Keratinocyte (primary cell): Measurements from ENCODE around the gene POMT2. TPM values are rescaled to one million over a fixed set of nuclear protein-coding genes. Genes with fewer than 3 reads are reported as not detected.

Experiments
- DNase-seq: peaks from one replicate; pipeline ENCODE4 v3.0.0-alpha.2; 2011; ENCODE audit warnings: low read depth, missing footprints, low spot score
- FAIRE-seq: peaks from 2 replicates; lab custom pipeline; 2011; peaks lifted over from hg19 to GRCh38; lab: Jason Lieb, UNC
- H2AFZ ChIP-seq: 2 replicates; pipeline ENCODE4 v1.6.0; 2012; ENCODE audit warnings: low read length, control low read depth, inconsistent platforms; ENCODE audit not compliant: control insufficient read depth
- H3K27ac ChIP-seq: 2 replicates; pipeline ENCODE4 v1.5.1; 2011; ENCODE audit warnings: low read length; ENCODE audit not compliant: control insufficient read depth, insufficient read depth
- H3K27me3 ChIP-seq: 3 replicates; pipeline ENCODE4 v1.6.0; 2011; ENCODE audit warnings: low read length; ENCODE audit not compliant: control insufficient read depth, insufficient read depth; ENCODE audit errors: extremely low read depth
- H3K36me3 ChIP-seq, 2 experiments: 2 replicates in 1 of 2; 3 replicates in 1 of 2; pipeline ENCODE4 v1.5.1; 2011; ENCODE audit warnings: low read length in 2 of 2, mild to moderate bottlenecking in 1 of 2; ENCODE audit not compliant: control insufficient read depth in 2 of 2, insufficient read depth in 2 of 2; ENCODE audit errors: extremely low read depth in 1 of 2
- H3K4me1 ChIP-seq: 3 replicates; pipeline ENCODE4 v1.5.1; 2011; ENCODE audit warnings: low read length; ENCODE audit not compliant: control insufficient read depth, insufficient read depth; ENCODE audit errors: extremely low read depth
- H3K4me2 ChIP-seq: 3 replicates; pipeline ENCODE4 v1.6.0; 2011; ENCODE audit warnings: low read depth, low read length; ENCODE audit not compliant: control insufficient read depth, insufficient read depth; ENCODE audit errors: extremely low read depth
- H3K4me3 ChIP-seq, 3 experiments: fragments of 200-600 bp in 1 of 3; sonication (generic) in 1 of 3; 2 replicates in 2 of 3; 3 replicates in 1 of 3; pipeline ENCODE4 v1.5.1; 2011 to 2016; ENCODE audit warnings: low read length in 3 of 3, mild to moderate bottlenecking in 3 of 3, control low read depth in 2 of 3, inconsistent platforms in 1 of 3, low read depth in 1 of 3, mixed read lengths in 1 of 3, mixed run types in 1 of 3, moderate library complexity in 1 of 3; ENCODE audit not compliant: control insufficient read depth in 2 of 3, insufficient read depth in 2 of 3; ENCODE audit errors: extremely low read depth in 1 of 3
- H3K79me2 ChIP-seq: 2 replicates; pipeline ENCODE4 v1.6.0; 2012; ENCODE audit warnings: low read length; ENCODE audit not compliant: control insufficient read depth, insufficient read depth
- H3K9ac ChIP-seq: 3 replicates; pipeline ENCODE4 v1.6.0; 2011; ENCODE audit warnings: low read length; ENCODE audit not compliant: control insufficient read depth, insufficient read depth; ENCODE audit errors: extremely low read depth
- H3K9me1 ChIP-seq: 3 replicates; pipeline ENCODE4 v1.6.0; 2011; ENCODE audit warnings: low read length; ENCODE audit not compliant: control insufficient read depth, insufficient read depth; ENCODE audit errors: extremely low read depth
- H3K9me3 ChIP-seq: 2 replicates; pipeline ENCODE4 v1.5.1; 2012; ENCODE audit warnings: low read depth, low read length; ENCODE audit not compliant: control insufficient read depth
- H4K20me1 ChIP-seq: 3 replicates; pipeline ENCODE4 v1.6.0; 2011; ENCODE audit warnings: low read length; ENCODE audit not compliant: control insufficient read depth, insufficient read depth; ENCODE audit errors: extremely low read depth
- EZH2 ChIP-seq: IDR thresholded peaks from one replicate; pipeline ENCODE4 v1.6.1; 2012; ENCODE audit warnings: inconsistent platforms, mild to moderate bottlenecking, low read length, moderate library complexity
- dilution Hi-C: fragments of 300-500 bp; cut with MboI; formaldehyde crosslinking; loops from one replicate; pipeline ENCODE4 v1.7.0; 2020; ENCODE audit warnings: low sequenced_read_pairs; ENCODE audit not compliant: extremely low pct_ligation_motif_present
- polyA plus RNA-seq, 5 experiments: library from polyadenylated mRNA; depleted of rRNA in 3 of 5; stranded (reverse) in 3 of 5; stranded (forward) in 1 of 5; unstranded in 1 of 5; fragments of >200 nt; gene quantifications; 1 replicate in 1 of 5; 2 replicates in 3 of 5; 3 replicates in 1 of 5; pipeline versions ENCODE4 v1.2.1 to v1.2.3, GENCODE V29; 2011 to 2012; ENCODE audit warnings: missing spikeins in 2 of 5, low read depth in 1 of 5, low replicate concordance in 1 of 5
- TF ChIP-seq, protein P1 (sequence below), 3 experiments: IDR thresholded peaks in 1 of 3; conservative IDR thresholded peaks in 1 of 3; optimal IDR thresholded peaks in 1 of 3; 2 replicates in 2 of 3; 3 replicates in 1 of 3; pipeline versions ENCODE3 to v1.5.1; 2011; ENCODE audit warnings: low read length in 3 of 3, mild to moderate bottlenecking in 3 of 3, moderate library complexity in 2 of 3, control low read depth in 1 of 3, inconsistent platforms in 1 of 3; ENCODE audit not compliant: insufficient read depth in 2 of 3; ENCODE audit errors: extremely low read depth in 1 of 3

Gene POMT2
- polyA plus RNA-seq, 1 donor (not counting 4 experiments of a cell fraction or from before 2014, with no cell fraction given), result 21.1 TPM

GRCh38 chr14:77353469-77354141 lies 32.9 kb upstream of the POMT2 start:
- Histone ChIP-seq H3K27me3 (no peaks in the 10 kb centered on the region), H3K27ac (no peak overlapping the region), H3K9me3 (no peaks in the 10 kb centered on the region), H2AFZ (no peak overlapping the region), H3K4me3 (no peak overlapping the region), H3K9ac (no peak overlapping the region), H3K79me2 (no peaks in the 10 kb centered on the region), H4K20me1 (no peaks in the 10 kb centered on the region), H3K36me3 (peaks cover 0 to 2% of the 10 kb centered on the region in 2 experiments), H3K9me1 (no peaks in the 10 kb centered on the region), H3K4me1 (no peaks in the 10 kb centered on the region), H3K4me2 (no peak overlapping the region)
- FAIRE-seq, result no peak
- no peak for DNase-seq
- TF ChIP-seq, protein P1, sequence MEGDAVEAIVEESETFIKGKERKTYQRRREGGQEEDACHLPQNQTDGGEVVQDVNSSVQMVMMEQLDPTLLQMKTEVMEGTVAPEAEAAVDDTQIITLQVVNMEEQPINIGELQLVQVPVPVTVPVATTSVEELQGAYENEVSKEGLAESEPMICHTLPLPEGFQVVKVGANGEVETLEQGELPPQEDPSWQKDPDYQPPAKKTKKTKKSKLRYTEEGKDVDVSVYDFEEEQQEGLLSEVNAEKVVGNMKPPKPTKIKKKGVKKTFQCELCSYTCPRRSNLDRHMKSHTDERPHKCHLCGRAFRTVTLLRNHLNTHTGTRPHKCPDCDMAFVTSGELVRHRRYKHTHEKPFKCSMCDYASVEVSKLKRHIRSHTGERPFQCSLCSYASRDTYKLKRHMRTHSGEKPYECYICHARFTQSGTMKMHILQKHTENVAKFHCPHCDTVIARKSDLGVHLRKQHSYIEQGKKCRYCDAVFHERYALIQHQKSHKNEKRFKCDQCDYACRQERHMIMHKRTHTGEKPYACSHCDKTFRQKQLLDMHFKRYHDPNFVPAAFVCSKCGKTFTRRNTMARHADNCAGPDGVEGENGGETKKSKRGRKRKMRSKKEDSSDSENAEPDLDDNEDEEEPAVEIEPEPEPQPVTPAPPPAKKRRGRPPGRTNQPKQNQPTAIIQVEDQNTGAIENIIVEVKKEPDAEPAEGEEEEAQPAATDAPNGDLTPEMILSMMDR (optimal IDR thresholded peaks at IDR 0.05 in 1 of 3, IDR thresholded peaks at IDR 0.05 in 1 of 3, conservative IDR thresholded peaks at IDR 0.05 in 1 of 3; ENCODE audit: extremely low read depth in 1 of 3, insufficient read depth in 2 of 3, low read length in 3 of 3), result no peak
- TF ChIP-seq EZH2, result no peak
- dilution Hi-C loops, result no loop called here

- peaks cover 2 to 3% of the 10 kb centered on the region in 2 experiments for H3K36me3 ChIP-seq
- no peaks in the 10 kb centered on the region for H3K9me3 ChIP-seq
- no peak overlapping the region for H3K9ac ChIP-seq
- no peak overlapping the region for H3K4me3 ChIP-seq
- dilution Hi-C loops, result no loop called here
- no peak for TF ChIP-seq EZH2
- TF ChIP-seq, protein P1 (optimal IDR thresholded peaks at IDR 0.05 in 1 of 3, IDR thresholded peaks at IDR 0.05 in 1 of 3, conservative IDR thresholded peaks at IDR 0.05 in 1 of 3; ENCODE audit: extremely low read depth in 1 of 3, insufficient read depth in 2 of 3, low read length in 3 of 3), result no peak
- H4K20me1 ChIP-seq, result no peaks in the 10 kb centered on the region
- no peaks in the 10 kb centered on the region for H3K4me1 ChIP-seq
- H3K4me2 ChIP-seq, result no peak overlapping the region
- H2AFZ ChIP-seq, result no peak overlapping the region
- no peaks in the 10 kb centered on the region for H3K79me2 ChIP-seq
- DNase-seq (no peak), FAIRE-seq (no peak)
- no peaks in the 10 kb centered on the region for H3K27me3 ChIP-seq
- no peak overlapping the region for H3K27ac ChIP-seq
- H3K9me1 ChIP-seq, result no peaks in the 10 kb centered on the region
These were observed 27.1 kb upstream of the POMT2 start for GRCh38 chr14:77347751-77348150.
